ENCODE data around the gene AKR1E2. TPM values are rescaled to one million over a fixed set of nuclear protein-coding genes. Genes with fewer than 3 reads are reported as not detected.
A peak's percentile ranks its signal among the peaks of the same experiment; 100 is the strongest.

Gene AKR1E2
- total RNA-seq, 2 experiments from 2014 or later = 11.2 to 13.8 TPM

DNA sequence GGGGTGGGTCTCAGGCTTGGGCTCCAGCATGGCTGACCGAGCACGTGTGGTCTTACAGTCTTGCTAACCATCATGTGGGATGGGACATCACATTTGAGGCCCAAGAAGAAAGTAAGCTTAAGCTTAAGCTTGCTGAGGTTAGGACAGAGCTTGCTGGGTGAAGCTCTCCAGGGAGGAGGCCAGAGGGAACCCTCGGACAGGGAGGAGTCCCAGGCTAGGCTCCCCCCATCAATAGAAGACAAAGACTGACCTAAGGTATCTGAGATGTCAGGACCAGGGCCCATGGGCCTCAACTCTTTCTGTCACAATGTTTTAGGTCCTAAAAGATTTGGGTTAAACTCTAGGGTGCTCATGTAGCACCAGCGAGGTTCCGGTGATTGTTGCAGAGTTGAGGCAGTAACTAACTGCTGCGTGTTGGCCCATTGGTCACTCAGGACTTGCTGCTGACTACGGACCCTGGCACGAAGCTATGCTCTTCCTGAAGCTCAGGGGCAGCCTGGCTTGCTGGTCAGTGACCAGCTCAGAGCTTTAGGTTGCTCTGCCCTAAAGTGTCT lies 10.5 kb downstream of the AKR1E2 start:
- no peak for DNase-seq
- ChIA-PET CTCF (interaction anchor here (0.6 to 5.5 kb wide), 4 partner anchors 9 to 794 kb away, joined by 3 to 46 read pairs (median 4); no protein-coding TSS in a partner anchor), POLR2A (no interaction called here)
- Mint-ChIP-seq H3K4me3 (no peak overlapping the region), H3K9me3 (no peaks in the 10 kb centered on the region), H3K36me3 (ENCODE audit: low read depth) (peaks cover 46% of the 10 kb centered on the region), H3K4me1 (peaks cover 36% of the 10 kb centered on the region), H3K27ac (peak overlapping the region; percentile 88), H3K27me3 (no peaks in the 10 kb centered on the region)

DNA sequence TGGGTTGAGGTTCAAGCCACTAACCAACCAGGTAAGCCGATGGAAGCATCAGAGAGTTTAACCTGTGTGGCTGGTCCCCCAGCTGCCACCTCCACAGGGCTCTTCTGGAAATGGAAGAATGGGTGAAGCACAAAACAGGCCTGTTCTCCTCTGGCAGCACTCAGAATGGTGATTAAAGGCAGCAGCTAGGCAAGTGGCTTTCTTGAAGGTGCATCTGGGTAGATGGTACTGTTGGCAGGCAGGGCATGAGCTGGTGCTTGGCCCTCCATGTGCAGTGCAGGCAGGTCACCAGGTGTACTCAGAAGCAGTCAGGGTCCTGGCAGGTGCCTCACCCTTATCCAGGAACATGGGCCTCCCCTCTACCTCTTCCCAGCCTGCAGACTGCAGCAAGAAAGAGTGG lies 11.5 kb downstream of the AKR1E2 start:
- no peak for DNase-seq
- POLR2A ChIA-PET = no interaction called here
- H3K27me3 Mint-ChIP-seq = no peaks in the 10 kb centered on the region
- H3K4me1 Mint-ChIP-seq = peaks cover 31% of the 10 kb centered on the region
- peaks cover 38% of the 10 kb centered on the region for H3K36me3 Mint-ChIP-seq (ENCODE audit: low read depth)
- CTCF ChIA-PET = interaction anchor here (0.6 to 5.5 kb wide), 3 partner anchors 13 to 102 kb away, joined by 4 to 46 read pairs (median 6); no protein-coding TSS in a partner anchor
- no peaks in the 10 kb centered on the region for H3K9me3 Mint-ChIP-seq
- no peak overlapping the region for H3K27ac Mint-ChIP-seq
- no peak overlapping the region for H3K4me3 Mint-ChIP-seq

DNA sequence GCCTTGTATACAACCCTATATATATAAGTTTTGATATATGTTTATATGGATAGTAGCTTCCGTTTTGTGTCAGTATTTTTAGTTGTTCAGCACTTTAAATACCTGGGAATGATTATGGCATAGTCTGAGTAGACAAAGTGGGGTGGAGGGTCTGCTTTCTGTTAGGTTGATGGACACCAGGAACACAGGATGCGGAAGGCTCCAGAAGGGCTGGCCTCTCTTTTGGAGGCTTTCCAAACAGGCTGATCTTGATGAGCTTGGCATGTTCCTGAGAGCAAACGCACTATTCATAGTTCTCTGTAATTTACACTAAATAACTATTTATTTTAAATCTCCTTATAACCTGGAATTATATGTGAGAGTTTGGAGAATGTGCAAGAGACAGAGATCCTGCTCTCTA lies 12.7 kb downstream of the AKR1E2 start:
- no peak overlapping the region for H3K4me3 Mint-ChIP-seq
- H3K27ac Mint-ChIP-seq = no peak overlapping the region
- ChIA-PET POLR2A (no interaction called here), CTCF (interaction anchor here (1.4 to 5.5 kb wide), 3 partner anchors 9 to 24 kb away, joined by 3 to 46 read pairs (median 8); no protein-coding TSS in a partner anchor)
- peaks cover 30% of the 10 kb centered on the region for H3K36me3 Mint-ChIP-seq (ENCODE audit: low read depth)
- peaks cover 31% of the 10 kb centered on the region for H3K4me1 Mint-ChIP-seq
- H3K27me3 Mint-ChIP-seq = no peaks in the 10 kb centered on the region
- H3K9me3 Mint-ChIP-seq = no peaks in the 10 kb centered on the region
- DNase-seq = no peak

DNA sequence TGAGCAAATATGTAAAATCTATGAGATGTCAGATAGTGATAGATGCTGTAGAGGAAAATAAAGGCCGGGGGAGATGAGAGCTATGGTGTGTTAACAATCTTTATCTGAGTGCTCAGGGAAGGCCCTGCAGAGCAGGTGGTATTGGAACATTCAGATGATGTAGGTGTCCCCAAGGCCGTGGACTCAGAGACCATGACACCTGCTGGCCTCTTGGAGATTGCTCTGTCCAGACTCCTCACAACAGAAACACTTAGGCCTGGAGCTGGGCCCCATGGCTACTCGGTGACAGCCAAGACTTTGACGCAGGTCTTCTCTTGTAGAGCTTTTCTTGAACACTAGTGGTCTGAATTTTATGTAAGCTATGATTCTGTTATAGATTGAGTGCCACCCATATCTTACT lies 13.3 kb downstream of the AKR1E2 start:
- H3K27ac Mint-ChIP-seq = no peak overlapping the region
- no peak for DNase-seq
- CTCF ChIA-PET = interaction anchor here (1.4 to 5.5 kb wide), 4 partner anchors 10 to 784 kb away, joined by 3 to 46 read pairs (median 6); no protein-coding TSS in a partner anchor
- H3K4me3 Mint-ChIP-seq = no peak overlapping the region
- H3K36me3 Mint-ChIP-seq (ENCODE audit: low read depth) = peaks cover 27% of the 10 kb centered on the region
- POLR2A ChIA-PET = no interaction called here
- H3K27me3 Mint-ChIP-seq = no peaks in the 10 kb centered on the region
- H3K4me1 Mint-ChIP-seq = peaks cover 30% of the 10 kb centered on the region
- no peaks in the 10 kb centered on the region for H3K9me3 Mint-ChIP-seq

DNA sequence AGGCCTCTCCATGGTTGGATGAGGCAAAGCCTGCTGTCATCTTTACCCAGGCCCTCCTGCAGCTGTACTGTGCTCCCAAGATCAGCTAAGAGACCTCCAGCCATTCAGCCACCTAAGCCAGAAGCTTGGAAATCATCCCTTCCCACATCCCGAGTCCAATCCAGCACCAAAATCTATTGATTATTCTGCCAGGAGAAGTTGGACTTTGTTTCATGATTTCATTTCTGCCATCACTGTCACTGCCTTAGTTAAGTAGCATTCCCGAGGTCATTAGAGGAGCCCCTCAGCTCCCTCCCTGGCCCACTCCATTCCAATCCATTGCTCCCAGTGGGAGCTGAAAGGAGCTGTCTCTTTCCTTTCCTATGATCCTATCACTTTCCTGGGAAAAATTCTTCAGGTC lies 14.1 kb downstream of the AKR1E2 start:
- Mint-ChIP-seq H3K4me1 (peaks cover 22% of the 10 kb centered on the region), H3K36me3 (ENCODE audit: low read depth) (peaks cover 24% of the 10 kb centered on the region), H3K4me3 (no peak overlapping the region), H3K27me3 (no peaks in the 10 kb centered on the region), H3K9me3 (no peaks in the 10 kb centered on the region), H3K27ac (no peak overlapping the region)
- ChIA-PET CTCF (interaction anchor here (0.8 to 5.5 kb wide), 4 partner anchors 10 to 783 kb away, joined by 3 to 46 read pairs (median 4); no protein-coding TSS in a partner anchor), POLR2A (interaction anchor here (0.6 kb wide), 1 partner anchor 572 kb away, joined by 5 read pairs; the partner anchor contains the start of gene NET1)
- no peak for DNase-seq

DNA sequence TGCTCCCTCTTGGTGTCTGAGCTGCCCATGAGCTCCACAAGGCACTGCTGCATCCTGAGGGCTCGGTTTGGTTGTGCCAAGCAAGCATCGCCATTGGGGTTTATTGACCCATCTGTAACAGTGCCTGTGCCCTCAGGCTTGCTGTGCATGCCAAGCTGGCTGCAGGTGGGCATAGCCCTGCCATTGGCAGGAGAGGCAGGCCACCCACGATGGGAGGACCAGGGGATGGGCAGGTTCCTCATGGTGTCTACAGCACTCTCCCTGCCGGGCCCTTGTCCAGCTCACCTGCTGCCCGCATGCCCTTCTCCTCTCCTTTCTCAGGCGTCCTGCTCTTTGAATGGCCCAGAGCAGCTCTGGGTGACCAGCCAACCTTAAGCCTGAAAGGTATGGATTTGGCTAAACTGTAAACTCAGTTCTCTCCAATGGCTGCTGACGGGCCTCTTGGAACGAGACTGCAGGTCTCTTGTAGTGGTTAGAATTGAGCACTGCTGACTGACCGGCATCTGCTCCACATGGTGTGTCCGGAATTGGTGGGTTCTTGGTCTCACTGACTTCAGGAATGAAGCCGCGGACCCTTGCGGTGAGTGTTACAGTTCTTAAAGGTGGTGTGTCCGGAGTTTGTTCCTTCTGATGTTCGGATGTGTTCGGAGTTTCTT lies 17.6 kb downstream of the AKR1E2 start:
- DNase-seq = no peak

DNA sequence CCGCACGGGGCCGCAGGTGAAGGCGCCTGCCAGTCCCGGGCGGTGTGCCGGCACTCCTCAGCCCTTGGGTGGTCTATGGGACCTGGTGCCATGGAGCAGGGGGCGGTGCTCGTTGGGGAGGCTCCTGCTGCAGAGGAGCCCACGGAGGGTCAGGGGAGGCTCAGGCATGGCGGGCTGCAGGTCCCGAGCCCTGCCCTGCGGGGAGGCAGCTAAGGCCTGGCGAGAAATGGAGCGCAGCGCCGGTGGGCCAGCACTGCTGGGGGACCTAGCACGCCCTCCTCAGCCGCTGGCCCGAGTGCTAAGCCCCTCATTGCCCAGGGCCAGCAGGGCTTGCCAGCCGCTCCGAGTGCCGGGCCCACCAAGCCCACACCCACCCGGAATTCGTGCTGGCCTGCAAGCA lies 18.9 kb downstream of the AKR1E2 start:
- no peak overlapping the region for H3K4me3 Mint-ChIP-seq
- peaks cover 13% of the 10 kb centered on the region for H3K4me1 Mint-ChIP-seq
- no peak overlapping the region for H3K27ac Mint-ChIP-seq
- H3K9me3 Mint-ChIP-seq = no peaks in the 10 kb centered on the region
- ChIA-PET CTCF (no interaction called here), POLR2A (no interaction called here)
- H3K27me3 Mint-ChIP-seq = no peaks in the 10 kb centered on the region
- no peak for DNase-seq
- H3K36me3 Mint-ChIP-seq (ENCODE audit: low read depth) = peaks cover 5% of the 10 kb centered on the region

More for the DNA sequence above, 17.6 kb downstream of the AKR1E2 start:
- Mint-ChIP-seq H3K27ac (no peak overlapping the region), H3K27me3 (no peaks in the 10 kb centered on the region), H3K36me3 (ENCODE audit: low read depth) (peaks cover 7% of the 10 kb centered on the region), H3K4me3 (no peak overlapping the region), H3K4me1 (peaks cover 3% of the 10 kb centered on the region), H3K9me3 (no peaks in the 10 kb centered on the region)
- ChIA-PET CTCF (interaction anchor here (1.2 to 1.3 kb wide), 2 partner anchors 8 to 11 kb away, joined by 3 to 5 read pairs; no protein-coding TSS in a partner anchor), POLR2A (no interaction called here)

DNA sequence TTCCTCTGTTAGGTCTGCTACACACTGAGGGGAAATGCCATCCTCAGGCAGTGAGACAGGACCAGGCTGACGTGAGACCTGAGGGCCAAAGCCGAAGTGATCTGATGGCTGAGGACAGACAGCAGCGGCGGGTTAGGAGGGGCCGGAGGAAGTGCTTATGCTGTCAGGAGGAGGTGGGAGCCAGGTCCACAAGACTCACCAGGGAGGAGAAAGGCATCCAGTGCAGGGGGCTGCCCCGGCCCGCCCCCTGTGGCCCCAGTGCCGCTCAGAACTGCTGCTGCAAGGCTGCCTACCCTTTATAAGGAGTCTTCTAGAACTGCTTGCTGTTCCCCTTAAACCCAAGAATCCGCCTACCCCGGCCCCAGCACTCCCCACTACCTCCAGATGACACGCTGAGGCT lies 19.8 kb downstream of the AKR1E2 start:
- H3K27ac Mint-ChIP-seq = no peak overlapping the region
- no peaks in the 10 kb centered on the region for H3K9me3 Mint-ChIP-seq
- no peak overlapping the region for H3K4me3 Mint-ChIP-seq
- H3K36me3 Mint-ChIP-seq (ENCODE audit: low read depth) = peaks cover 5% of the 10 kb centered on the region
- no peak for DNase-seq
- POLR2A ChIA-PET = no interaction called here
- H3K4me1 Mint-ChIP-seq = peaks cover 15% of the 10 kb centered on the region
- CTCF ChIA-PET = no interaction called here
- H3K27me3 Mint-ChIP-seq = no peaks in the 10 kb centered on the region

DNA sequence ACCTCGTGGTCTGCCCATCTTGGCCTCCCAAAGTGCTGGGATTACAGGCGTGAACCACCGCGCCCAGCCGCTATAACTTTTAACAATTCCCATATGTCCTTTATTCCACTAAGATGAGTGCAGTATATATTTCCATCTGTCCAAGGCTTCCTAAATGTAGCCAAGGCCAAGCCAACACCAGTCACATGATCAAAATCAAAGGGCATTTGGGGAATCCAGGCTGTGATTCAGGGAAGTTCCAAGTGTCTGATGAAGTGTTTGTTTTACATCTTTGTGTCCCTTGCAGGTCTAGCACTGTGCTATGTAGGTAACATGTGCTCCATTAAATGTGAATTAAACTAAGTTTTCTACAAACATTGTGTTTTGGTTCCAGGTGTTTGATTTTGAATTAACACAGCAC lies 20.8 kb downstream of the AKR1E2 start:
- CTCF ChIA-PET = interaction anchor here (0.7 kb wide), 1 partner anchor 281 kb away, joined by 3 read pairs; no protein-coding TSS in a partner anchor
- Mint-ChIP-seq H3K4me3 (no peak overlapping the region), H3K36me3 (ENCODE audit: low read depth) (peaks cover 5% of the 10 kb centered on the region), H3K4me1 (peaks cover 15% of the 10 kb centered on the region), H3K9me3 (no peaks in the 10 kb centered on the region), H3K27me3 (no peaks in the 10 kb centered on the region), H3K27ac (no peak overlapping the region)
- no peak for DNase-seq
- POLR2A ChIA-PET = no interaction called here

DNA sequence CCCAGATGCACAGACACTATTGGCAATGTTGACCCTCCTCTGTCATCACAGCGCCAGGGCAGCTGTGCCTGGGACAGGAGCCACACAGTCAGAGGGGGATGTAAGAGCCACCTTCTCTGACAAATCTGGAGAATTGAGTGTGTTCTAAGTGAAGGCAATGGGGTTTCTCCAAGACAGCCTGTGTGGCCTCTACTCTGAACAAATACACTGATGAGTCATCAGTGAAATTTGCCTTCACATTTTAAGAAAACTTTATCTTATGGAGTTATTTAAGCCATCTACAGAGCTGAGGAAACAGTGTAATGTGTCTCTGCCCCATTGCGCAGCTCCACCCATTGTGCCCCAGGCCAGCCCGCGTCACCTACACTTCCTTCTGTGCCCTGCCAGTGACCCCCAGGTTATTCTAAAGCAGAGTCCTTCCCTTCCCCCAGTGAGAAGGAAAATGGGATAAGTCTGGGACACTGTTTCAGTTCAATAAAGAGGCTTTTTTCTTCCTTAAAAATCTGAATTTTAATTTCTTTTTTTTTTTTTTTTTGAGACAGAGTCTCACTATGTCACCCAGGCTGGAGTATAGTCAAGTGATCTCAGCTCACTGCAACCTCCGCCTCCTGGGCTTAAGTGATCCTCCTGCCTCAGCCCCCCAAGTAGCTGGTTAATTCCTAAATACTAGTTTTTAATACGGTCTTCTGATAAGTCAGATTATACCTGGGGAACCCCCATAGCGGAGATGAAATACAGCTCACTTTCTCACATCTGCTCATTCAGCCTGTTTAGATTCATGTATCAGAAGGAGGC lies 21.8 kb downstream of the AKR1E2 start:
- H3K4me1 Mint-ChIP-seq = peaks cover 15% of the 10 kb centered on the region
- no peak for DNase-seq
- H3K9me3 Mint-ChIP-seq = no peaks in the 10 kb centered on the region
- no peaks in the 10 kb centered on the region for H3K27me3 Mint-ChIP-seq
- H3K4me3 Mint-ChIP-seq = no peak overlapping the region
- CTCF ChIA-PET = interaction anchor here (0.9 to 5.3 kb wide), 5 partner anchors 10 to 775 kb away, joined by 3 to 46 read pairs (median 4); no protein-coding TSS in a partner anchor
- peaks cover 5% of the 10 kb centered on the region for H3K36me3 Mint-ChIP-seq (ENCODE audit: low read depth)
- POLR2A ChIA-PET = no interaction called here
- no peak overlapping the region for H3K27ac Mint-ChIP-seq

DNA sequence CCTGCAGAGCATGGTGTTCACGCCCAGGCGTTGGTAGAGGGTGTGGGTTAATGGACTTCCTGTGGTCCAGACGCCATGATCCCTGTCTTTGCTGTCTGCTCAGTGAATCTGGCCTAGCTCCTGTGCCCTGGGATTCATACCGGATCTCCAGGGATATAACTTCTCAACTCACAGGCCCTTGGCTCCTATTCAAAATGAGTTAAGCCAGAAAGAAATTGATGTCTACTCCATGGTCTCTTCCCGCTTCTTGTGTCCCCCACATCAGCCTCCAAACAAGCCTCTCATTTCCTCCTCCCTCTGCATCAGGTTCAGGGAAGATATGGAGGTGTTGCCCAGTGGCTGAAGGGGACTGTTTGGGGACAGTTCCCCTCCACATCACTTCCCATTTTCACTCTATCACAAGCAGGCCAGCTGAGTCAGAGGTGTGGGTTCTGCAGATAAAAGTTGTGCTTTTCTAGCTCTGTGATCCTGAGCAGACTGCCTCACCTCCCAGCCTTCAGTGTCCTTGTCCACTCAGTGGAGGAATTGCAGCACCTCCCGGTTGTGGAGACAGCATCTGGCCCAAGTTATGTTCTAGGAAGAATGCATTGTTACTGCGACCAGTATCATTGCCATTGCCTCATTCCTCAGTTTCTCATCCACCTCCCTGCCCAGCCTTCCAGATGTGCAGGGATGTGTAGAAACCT lies 22.5 kb downstream of the AKR1E2 start:
- Mint-ChIP-seq H3K36me3 (ENCODE audit: low read depth) (peaks cover 5% of the 10 kb centered on the region), H3K27ac (no peak overlapping the region), H3K4me3 (no peak overlapping the region), H3K9me3 (no peaks in the 10 kb centered on the region), H3K27me3 (no peaks in the 10 kb centered on the region), H3K4me1 (peaks cover 15% of the 10 kb centered on the region)
- ChIA-PET CTCF (interaction anchor here (0.6 to 5.3 kb wide), 13 partner anchors 11 to 775 kb away, joined by 3 to 46 read pairs (median 5); no protein-coding TSS in a partner anchor), POLR2A (no interaction called here)
- DNase-seq = no peak

DNA sequence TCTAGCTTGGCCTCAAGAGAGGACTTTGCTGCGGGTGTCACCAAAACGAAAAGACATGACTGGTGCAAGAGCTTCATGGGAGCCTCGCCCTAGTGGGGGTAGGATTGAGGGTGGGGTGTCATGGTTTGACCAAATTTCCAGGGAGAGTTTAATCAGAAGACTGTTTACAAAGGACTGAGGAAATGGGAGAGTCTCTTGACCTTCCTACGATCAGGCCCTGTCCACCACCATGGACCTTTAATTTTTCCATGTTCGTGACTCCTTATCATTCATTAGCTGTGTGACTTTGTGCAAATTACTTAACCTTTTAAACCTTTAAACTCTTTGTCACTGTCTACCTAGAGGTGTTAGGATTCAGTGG lies 23.0 kb downstream of the AKR1E2 start:
- Mint-ChIP-seq H3K27me3 (no peaks in the 10 kb centered on the region), H3K4me1 (peaks cover 15% of the 10 kb centered on the region), H3K4me3 (no peak overlapping the region), H3K9me3 (no peaks in the 10 kb centered on the region), H3K36me3 (ENCODE audit: low read depth) (peaks cover 4% of the 10 kb centered on the region), H3K27ac (no peak overlapping the region)
- DNase-seq = no peak
- ChIA-PET CTCF (interaction anchor here (0.6 to 5.3 kb wide), 25 partner anchors 11 to 774 kb away, joined by 3 to 46 read pairs (median 5); partner anchors contain the start of genes AKR1C3 and AKR1E2), POLR2A (no interaction called here)
